CD4-positive, alpha-beta T cell treated with Interleukin-17A for 4 hours (primary cell): ENCODE measurements around the gene CNMD.

Experiments
- DNase-seq: peaks from one replicate; pipeline ENCODE4 v3.0.0-alpha.2; 2020; ENCODE audit warnings: mixed read lengths

Gene CNMD

DNA sequence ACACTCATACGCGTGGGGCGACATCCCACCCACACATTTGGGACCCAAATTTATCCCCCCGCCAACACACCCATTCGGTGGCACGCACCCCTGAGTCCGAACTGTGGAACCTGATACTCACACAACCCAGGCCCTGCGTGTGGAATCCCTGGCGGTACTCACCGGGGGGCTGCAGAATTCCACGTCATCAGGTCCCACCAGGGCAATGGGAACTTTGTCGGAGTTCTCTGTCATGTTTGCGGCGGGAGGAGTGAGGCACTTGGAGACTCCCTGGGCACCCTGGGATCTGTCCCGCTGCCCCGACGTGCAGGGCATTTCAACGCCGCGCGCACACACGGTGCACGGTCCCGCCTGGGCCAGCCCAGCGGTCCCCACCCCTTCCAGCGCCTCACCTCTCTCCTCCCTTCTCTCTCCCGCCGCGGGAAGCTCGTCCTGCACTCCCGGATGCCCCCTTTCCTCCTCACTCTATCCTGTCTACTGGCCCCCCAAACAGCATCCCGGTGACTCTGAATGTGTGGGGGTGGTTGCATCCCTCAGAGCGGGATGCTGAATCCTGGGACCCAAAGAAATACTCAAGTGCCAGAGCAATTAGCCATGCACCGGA is at the start of gene CNMD:
Gene CNMD, minus strand, starts transcription at position 353 of the 604 bp plus-strand sequence. Its CDS starts 119 bp downstream, at position 234.
- DNase-seq: no peak

DNA sequence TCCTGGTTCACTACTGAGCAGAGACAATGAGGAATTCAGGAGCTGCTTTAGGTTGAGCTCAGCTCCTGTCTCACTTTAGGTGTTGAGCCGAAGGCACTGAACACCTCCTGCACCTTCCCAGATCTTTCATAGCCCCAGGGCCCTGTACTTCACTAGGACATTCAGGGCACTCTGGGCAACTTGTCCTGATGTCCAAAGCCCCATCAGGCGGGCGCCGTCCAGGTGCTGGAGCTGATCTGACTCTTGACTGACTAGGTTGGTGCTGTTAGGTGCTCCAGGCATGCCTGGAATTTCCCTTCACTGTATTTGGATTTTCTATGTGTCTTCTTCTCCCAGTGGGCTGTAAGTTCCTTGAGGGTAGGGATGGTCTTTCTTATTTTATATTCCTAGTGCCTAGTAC is 48.4 kb upstream of the CNMD start:
- no peak for DNase-seq

DNA sequence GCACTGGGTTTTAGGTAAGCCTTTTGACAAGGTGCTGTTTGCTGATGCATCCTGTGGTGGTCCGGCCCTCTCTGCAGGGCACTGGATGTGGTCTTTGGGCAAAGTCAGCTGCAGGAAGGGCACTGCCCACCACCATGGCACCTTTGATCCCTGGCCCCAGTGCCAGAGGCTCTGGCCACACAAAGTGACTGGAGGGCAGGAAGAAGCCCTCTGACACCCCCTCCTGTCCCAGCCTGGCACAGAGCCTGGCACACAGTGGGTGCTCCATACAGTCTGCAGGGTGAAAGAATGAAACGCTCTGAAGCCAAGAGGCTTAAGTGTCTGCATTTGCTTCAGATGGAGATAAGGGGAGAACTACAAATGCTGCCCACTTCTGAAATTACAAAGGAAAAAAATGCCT is 47.6 kb upstream of the CNMD start:
- no peak for DNase-seq

DNA sequence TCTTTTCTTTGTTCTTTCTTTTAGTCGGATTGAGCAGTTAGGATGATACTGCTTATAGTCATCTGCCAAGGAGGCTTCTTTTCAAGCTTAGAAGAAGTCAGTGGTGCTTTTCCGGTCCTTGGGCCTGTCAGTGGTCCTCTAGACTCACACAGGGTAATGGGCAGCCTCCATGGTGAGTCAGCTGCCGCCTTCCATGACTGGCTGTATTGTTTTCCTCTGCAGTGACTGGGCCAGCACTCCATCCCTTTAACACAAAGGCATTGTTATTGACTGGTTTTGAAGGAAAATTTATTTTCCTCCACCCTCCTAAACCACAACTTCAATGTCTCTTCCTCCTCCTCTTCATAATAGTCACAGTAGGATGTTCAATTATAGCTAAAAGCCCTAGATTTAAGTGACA is 47.1 kb upstream of the CNMD start:
- DNase-seq: no peak

DNA sequence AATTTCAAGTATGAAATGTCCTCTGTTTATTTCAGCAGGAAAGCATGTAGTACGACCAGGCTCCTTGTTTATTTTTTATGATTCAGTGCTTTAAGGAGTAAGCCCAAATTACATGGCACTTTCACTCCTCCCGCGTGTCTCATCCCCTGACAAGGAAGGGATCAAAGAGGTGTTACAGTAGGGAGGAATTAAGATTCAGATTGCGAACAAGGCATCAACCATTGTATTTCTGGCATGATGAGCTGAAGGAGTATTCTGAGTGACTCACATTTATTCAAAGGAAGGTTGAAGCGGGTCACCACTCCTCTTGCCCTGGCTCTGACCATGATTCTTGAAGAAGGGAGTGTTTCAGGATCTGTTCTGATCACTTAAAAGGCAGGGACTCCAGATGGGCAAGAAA is 46.1 kb upstream of the CNMD start:
- no peak for DNase-seq

DNA sequence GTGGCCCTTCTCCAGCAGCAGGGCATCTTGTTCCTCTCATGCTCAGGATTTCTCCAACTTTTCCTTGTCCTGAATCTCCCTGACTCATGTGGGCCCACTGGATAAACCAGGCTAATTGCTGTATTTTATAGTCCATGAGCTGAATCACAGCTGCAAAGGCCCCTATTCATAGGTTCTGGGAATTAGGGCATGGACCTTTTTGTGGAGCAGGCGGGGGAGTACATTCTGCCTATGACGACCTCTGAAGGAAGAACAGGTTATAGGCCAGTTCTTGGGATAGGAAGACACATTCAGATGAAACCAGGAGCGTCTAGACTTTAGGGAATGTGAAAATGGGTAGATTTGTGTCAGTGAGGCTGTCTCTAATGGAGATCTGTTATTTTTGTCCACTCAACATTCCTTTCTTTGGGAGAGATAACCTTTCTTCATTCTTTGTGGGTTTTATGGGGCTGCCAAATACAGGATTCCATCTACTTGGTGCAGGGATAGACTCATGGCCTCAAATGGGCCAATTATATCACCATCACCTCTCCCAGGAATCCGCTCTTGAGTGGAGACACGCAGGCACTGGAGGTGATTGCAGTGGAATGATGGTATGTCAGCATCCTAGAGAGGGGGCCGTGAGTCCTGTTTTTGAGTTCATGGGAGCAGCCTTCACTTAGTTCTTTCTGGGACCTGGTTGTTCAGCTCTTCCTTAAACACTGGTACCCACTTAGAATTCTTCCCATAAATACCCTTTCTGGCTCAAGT is 45.1 kb upstream of the CNMD start:
- no peak for DNase-seq

DNA sequence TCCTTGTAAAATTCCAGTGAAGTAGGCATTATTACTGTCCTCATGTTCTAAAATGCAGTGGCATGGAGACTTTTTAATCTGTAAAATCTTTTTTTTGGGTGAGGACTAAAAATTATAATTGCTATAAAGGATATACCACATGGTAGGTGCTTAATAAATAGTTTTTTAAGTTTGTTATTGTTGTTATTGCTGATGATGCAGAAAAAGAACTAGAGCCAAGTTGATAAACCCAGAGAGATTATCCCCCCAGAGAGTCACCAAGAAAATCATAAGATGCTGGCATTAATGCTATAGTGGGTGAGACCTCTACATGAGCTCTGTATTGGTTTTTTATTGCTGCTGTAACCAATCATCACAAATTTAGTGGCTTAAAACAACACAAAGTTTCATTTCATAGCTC is 44.3 kb upstream of the CNMD start:
- no peak for DNase-seq

DNA sequence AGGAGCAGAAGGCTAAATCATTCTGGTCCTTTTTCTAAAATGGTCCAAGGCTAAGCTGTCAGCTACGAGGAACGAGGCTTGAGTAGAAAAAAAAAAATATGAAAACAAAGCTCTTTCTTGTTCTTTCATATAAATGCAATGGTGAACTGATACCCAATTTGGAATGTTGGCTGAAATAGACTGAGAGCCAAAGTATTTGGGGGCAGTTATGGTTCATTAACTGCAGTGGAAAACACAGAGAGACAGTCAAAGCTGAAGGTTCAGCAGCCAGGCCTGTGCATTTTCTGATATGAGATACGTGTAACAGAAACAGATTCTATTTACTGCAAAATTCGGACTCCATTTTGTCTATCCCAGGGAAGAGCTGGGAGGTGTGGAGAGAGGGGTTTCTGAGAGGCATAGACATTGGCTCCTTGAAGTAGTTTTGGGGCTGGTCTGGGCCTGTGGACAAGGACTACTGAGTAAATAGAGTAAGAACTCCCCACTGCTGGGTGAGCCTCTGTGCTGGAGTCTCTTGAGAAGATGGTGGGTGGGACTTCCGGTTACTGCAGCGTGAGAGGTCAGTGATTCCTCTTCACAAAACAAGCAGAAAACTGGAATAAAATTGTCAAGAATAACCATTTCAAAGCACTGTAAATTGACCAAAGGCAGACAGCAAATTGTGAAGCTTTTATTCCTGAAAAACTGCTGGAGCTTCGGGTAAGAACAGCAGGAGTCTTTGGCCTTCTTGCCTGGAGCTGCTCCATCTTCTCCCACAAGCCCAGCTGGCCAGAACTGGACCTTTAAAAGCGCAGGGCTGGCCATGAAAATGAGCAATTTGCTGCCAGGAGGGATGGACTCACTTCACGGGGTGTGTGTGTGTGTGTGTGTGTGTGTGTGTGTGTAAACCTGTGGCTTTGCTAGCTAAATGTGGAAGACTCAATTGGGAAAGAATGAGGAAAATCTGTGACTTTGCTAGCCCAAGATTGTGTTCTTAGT is 43.1 kb upstream of the CNMD start:
- no peak for DNase-seq

DNA sequence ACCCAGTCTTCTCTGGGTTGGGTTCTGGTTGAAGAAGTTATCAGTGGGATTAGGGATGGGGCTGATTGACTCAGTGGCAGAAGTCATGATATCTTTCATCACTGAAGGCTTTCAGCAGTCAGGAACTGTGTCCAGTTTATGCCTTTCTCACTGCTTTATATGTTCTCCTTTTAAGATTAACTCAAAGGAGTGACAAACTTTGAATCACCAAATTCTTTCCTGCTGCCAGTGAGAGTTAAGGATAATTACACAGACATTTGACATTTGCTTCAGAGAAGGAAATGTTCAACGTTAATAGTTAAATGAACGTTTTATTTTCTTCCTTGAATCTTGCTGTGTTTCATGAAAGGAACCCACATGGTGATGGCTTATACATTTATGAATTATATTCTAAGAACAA is 41.0 kb upstream of the CNMD start:
- DNase-seq: no peak

DNA sequence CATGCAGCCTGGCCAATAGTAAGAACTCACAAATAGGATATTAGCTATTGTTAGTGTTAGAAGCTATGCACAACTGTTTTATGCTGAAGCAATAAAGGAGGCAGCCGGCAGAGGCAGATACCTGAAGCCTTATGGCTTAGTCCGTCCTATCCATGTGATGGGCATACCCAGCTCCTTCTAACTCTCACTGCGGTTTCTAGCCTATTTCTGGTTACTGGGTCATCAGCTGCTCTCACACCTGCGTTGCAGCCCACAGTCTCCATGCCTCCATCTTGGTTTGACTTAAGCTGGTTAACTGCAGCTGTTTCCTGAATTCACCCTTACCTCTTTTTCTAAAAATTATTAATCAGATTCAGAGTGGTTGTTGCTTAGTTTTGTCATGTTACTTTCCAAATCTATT is 40.5 kb upstream of the CNMD start:
- no peak for DNase-seq

DNA sequence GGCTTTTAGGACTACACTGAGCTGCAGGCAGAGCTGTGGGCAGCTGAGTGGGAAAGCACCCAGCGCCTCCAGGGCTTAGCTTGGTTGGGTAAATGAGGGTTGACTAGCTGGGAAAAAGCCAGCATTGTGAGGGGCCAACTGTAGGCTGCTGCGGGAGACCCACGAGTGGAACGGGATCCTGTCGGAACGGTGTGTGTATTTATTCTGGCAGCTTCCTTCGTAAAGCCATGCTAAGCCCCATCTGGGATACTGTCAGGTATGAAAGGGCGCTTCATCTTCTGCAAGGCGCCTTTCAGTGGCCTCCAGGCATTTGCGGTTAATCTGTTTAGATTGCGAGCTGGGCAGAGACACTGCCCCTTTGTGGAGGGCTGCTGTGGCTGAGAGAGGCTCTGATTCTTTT is 39.5 kb upstream of the CNMD start:
- no peak for DNase-seq

DNA sequence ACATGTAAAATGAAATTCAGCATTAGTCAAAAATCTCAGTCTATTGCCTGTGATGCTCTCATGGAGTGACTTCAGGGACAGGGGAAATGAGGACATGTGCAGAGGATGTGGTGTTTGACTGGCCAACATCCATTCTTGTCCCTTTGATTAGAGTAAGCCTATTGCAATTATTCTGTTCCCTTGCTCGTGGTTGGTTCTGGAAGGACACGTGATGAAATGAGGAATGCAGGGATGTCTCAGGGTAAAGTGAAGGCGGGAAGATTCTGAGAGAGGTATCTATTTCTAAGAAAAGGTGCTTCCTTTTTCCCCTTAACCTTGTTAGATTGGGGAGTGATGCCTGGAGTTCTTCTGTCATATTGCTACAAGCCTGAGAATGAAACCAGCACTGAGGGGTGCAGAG is 37.1 kb upstream of the CNMD start:
- no peak for DNase-seq

DNA sequence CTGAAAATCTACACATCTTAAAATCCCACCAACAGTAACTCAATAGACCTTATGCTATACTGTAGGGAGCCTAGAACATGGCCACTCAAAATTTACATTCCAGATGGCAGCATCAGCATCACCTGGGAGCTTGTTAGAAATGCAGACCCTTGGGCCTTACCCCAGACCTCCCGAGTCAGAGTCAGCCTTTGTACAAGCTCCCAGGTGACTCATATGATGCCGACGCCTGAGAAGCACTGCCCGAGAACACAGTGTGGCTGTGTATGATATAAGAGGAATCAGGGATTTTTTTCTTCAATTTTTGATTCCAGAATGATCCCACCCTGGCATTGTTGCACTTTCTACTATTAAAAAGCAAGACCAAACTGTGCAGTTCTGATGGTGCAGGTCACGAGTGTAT is 35.9 kb upstream of the CNMD start:
- DNase-seq: no peak

DNA sequence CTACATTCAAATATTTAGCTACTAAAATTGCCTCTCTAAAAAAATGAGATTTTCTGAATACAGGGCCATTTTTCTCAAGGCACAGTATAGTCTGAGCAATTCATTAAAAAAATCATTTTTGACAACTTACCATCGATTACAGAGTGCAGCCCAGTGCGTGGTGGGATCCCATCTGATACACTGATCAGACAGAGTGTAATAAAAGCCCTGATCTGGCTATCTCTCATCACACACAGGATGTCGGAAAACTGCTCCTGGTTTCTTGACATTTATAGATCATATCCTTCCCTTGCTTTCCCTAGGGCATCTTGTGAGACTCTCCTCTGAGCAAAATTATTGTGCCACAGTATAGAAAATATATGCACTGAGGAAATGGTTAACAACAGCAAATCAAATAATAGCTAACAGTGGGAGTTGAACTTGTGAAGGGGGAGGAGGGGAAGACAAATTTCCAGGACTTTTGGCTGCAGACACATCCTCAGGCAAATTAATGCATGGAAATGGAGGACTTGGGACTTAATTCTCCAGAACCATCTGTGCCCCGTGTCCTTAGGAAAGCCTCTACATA is 28.4 kb upstream of the CNMD start:
- no peak for DNase-seq

DNA sequence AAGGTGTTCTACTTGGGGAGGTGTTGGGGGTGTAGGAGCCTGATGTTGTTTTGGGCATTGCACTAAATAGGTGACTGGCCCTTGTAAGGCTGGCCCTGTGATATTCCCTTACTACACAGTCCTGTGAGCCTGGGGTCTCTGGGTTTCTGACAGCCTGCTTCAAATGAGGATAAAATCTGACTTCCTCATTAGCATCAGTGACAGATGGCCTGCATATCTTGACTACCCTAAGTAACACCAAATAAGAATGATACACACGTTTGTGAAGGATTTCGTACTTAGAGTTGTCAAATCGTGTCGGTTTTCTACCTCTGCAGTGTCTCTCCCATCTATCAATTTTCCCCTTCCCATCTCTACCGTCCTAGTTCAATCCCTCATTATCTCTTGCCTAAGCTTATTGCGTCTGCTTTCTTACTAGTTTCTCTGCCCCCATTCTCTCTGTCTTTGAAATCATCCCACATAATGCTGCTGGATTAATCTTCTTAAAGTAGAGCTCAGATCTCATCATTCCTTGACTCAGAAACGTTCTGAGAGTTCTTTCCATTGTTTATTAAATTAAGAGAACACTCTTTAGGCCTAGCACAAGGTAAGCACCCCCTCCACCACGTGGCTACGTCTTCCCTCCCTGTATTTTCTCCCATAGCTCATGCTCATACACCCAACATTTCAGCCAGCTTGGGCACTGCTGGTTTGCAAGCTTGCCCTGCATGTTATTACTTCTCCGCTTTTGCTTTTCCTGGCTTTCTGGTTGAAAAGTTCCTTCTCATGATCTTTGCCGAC is 26.2 kb upstream of the CNMD start:
- no peak for DNase-seq

DNA sequence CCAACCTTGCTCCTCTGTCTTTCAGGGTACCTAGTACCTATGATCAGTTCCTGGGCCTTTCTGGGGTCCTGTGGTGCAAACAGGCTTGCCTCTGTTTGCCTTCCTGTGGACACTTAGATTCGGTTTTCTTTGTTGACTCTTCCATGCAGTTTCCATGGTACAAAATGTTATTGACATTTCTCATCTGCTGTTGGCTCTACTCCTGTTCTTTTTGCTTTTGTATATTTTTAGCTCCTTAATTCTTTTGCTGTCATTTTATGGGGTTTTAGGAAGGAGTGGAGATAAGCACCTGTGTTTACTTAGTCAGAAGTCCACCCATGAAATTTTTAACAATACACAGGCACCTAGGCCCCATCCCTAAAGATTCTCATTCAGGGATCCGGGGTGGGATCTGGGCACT is 20.5 kb upstream of the CNMD start:
- DNase-seq: no peak

DNA sequence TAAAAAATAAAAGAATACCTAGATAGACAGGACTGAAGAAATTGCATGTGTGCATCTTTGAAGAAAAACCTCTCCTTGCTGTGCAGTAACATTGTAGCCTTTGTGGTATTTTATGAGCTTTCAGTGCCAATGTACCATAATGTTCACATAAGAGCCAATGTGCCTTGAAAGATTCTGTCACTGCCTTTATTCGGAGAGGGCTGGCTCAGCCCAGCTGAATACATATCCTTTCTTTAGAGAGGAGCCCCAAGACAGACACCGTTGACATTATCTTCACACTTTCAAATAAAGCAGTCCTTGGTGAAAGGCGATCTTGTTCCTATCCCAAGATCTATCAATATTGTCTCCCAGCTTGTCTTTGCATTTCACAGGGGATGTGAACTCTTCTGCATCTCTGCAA is 18.5 kb upstream of the CNMD start:
- DNase-seq: no peak

DNA sequence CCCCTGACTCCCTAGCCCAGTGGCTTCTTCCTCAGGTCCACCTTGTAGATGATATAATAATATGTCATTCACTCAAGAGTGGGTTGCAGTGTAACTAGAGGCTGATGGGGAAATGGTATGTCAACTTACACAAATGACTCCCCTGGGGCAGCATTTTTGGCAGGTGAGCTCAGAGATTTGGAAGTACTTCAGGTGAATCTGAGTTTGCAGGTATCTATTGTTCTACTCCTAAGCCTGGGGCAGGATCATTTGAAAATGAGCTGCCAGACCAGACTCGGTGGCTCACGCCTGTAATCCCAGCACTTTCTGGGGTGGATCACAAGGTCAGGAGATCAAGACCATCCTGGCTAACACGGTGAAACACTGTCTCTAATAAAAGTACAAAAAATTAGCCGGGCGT is 11.6 kb upstream of the CNMD start:
- no peak for DNase-seq

DNA sequence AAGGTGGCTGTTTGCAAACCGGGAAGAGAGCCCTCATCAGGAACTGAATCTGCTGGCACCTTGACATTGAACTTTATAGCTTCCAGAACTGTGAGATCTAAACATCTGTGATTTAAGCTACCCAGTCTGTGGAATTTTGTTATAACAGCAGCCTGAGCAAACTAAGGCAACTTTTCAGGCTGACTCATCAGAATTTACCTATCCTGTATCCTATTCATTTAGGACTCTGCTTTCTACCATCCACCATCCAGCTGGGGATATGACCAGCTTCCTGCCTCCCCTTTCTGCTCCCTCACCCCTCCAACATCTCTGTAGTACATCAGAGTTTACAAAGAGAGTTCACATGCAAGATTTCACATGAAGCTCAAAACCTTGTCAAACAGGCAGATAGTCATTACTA is 11.1 kb upstream of the CNMD start:
- DNase-seq: no peak

DNA sequence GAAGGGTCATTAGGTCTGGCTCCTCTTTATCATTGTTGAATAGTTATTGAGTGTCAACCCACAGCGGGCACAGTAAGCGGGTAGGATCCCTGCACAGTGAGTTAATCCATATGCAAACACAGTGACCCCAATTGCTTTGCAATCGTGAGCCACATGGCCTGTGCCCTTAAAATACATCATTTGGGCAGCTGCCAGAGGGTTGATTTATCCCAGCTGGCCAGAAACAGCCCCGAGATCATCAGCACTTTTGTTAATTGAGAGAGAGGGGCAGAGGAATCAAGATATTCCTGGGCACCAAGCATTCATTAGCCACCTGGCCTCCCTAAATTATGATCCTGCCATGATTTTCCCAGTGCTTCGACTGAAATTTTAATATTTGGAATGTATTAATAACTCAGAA is 9.8 kb upstream of the CNMD start:
- DNase-seq: no peak

DNA sequence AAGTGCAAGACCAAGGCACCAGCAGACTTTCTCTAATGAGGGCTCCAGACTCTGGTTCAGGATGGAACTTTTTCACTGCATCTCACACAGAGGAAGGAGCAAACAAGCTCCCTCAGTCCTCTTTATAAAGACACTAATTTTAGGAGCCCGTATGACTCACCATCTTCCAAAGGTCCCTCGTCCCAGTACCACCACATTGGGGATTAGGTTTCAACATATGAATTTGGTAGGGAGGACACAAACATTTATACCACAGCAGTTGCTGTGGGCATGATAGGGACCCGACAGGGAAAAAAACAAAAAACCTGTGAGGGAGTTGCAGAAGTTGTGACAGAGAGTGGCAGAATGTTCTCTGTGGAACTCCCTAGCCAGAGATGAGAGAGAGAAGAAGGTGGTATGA is 6.5 kb upstream of the CNMD start:
- no peak for DNase-seq

DNA sequence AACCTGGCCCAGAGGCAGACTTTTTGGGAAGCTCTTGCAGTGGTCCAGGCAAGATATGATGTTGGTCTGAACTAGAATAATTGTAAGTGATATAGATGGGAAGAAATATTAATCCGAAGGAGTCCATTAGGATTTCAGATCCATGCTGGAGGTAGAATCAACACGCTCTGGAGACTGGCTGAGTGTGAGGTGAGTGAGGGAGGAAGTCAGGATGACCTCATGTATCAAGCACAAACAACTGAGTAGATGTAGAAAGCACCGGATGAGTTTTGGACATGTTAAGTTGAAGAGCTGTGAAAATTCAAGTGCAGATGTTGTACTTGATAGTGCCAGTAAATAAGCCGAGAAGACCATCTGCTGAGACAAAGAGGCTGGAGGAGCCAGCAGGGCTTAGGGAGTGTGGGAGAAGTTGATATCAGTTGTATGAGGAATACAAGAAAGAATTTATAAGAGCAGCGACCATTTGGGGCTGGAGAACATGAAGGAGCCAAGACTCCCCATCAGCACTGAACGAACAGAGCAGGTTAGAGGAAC is 5.3 kb upstream of the CNMD start:
- no peak for DNase-seq
